Measurements from ENCODE around the gene RILP.

The RILP gene

DNA sequence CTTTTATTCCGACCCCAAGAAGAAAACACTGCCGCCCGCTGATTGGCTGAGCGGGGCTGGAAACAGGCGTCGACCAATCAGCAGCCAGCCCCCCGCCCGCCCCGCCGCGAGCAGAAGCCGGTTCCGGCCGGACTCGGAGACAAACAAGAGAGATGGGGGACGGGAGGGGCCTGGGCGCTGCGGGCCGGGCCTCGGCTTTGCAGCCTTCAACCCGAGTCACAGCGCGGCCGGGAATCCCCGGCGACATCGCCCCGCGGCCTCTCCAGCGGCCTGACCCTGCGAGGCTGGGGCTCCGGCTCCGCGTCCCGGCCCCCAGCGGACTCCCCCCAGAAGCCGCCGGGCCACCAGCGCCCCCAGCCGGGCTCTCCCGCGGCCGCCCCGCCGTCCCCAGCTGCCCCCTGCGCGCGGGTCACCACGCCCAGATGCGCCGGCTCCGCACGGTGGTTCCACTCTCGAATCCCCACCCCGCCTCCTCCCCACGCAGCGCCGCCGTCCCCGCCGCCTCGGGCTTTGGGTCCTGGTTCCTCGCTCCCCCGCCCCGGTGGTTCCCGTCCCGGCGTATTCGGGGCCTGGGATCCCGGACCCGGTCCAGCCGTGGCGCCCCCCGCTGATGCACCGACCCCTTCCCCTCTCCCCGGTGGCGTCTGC, 20.7 kb downstream of the RILP start:
- DNase-seq, result peak; percentile 90

DNA sequence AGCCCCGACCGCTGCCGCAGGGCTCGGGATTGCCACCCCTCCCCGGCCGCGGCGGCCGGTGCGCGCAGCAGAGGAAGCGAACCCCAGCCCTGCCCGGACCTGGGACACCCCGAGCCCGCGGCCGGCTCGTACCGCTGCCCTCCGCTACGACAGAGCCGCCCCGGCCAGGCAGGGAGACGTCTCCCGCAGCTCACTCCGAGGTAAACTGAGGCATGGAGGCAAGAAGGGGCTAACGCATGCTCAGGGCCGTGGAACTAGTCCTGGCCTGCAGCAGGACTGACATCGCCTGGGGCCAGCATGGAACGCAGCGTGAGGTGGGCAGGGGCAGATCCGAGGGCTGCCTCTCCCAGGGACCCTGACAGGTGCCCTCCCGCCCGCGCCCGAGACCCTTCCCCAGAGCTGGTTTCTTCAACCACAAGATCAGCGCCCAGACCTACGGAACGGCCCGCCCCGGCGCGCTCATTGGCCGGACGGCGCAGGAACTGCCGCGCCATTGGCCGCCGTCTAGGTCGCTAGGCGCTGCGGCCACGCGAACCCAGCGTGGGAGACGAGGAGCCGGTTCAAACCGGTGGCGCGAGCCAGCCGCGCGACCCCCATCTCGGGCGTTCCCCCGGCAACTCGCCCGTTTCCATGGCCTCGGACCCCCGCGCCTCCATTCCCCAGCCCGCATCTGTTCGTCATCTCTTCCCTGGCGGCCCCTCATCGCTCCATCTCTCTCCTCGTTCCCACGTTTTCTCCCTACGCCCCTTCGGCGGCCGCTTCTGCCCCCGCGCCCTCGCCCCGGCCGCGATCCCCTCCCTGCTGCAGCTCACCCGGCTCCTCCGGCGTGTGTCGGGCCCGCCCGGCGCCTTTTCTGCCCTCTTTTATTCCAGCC, 21.4 kb downstream of the RILP start, which contains the start of gene SLC43A2:
SLC43A2 (minus strand) TSS at position 853 of the 874 bp plus-strand sequence. CDS start 960 bp downstream, outside the sequence.
- DNase-seq, result peak; percentile 74

DNA sequence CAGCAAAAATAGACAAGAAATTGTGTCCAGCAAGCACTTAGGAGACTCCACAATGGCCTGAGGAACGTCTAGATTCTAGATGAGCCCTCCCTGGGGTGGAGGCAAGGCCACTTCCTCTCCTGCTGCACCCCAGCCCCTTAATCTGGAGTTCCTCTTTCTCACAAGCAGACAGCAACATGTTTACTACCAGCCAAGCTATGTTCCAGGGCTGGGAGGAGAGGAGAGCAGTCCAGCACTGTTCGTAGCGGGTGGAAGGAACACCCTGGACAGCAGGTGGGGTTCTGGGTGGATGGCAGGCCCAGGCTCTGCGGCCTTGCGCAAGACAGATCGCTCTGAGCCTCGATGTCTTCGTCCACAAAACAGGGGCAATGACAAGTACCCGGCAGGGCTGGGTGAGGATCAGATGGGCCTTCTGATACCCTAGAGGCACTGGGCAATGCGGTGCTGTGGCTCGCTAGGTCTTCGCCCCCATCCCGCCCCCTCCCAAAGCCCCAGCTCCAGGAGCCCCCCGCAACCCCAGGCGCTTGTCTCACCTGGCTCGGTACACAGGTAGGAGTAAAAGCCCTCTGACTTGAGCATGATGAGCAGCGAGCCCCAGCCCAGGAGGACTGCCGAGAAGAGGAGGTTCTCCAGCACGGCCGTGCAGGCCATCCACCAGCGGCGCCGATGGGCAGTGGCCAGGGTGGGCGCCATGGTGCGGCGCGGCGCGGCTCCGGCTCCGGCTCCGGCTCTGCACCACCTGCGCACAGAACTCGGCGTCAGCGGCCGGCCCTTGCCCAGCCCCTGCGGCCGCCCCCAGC, 22.3 kb downstream of the RILP start:
- DNase-seq, result no peak

DNA sequence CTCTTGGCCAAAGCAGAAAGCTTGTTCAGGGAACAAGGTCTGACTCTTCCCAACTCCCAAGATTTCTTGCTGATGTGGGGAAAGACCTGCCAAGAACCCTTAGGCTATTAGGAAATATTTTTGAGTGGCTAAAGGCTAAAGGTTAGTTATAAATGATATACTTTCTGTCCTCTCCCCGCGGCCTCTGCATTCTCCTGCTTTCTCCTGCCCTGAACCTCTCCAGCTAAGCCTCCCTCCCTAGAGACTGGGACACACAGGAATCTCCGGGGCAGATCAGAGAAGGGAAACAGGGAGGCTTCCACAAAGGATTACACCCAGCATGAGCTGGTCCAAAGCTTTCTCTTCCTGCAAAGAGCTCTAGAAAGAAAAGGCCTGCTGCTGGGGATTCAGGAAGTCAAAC, 23.3 kb downstream of the RILP start:
- no peak for DNase-seq

DNA sequence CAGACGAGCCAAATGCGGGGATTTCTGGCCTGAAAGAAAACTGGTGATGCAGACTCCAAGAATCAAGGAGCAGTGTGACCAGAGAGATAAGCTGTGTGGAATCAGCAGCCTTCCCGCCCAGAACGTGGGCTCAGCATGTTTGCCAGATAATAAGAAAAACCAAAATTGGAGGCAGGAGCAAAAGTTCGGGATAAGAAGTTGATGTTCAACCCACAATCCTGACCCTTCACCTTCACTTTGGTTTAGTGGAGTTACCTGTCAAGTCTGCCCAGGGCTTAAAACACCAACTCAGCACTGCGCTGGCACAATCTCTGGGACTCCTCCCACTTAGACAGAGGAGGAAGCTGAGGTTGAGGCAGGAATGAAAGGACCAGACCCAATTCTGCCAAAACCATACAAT, 24.1 kb downstream of the RILP start:
- DNase-seq, result no peak

DNA sequence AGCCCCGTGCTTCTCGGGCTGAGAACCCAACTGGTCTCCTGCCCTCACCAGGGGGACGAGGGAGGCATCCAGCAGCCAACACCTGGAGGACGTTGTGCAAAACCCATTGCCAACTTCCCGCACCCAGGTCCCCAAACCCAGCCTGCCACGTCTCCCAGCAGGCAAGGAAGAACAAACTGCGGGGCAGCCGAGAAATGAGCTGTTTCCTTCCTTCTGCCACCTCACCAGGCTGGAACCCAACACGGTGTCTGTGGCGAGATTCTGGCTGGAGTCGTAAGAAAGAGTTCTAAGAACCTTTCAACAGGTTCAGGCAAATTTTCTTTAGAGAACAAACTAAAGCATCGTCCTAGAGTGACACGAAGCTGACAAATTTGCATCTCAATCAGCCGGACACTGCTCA, 24.6 kb downstream of the RILP start:
- no peak for DNase-seq

DNA sequence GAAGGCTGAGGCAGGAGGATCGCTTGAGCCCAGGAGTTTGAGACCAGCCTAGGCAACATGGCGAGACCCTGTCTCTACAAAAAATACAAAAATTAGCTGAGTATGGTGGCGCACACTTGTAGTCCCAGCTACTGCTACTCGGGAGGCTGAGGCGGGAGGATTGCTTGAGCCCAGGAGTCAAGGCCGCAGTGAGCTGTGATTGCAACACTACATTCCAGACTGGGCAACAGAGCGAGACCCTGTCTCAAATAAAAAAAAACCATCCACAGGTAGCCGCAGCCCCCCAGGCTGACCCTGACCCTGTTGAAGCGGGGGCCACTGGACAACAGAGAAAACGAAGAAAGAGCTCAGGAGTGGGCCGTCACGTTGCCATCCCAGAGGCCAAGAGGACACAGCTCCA, 25.0 kb downstream of the RILP start:
- no peak for DNase-seq

DNA sequence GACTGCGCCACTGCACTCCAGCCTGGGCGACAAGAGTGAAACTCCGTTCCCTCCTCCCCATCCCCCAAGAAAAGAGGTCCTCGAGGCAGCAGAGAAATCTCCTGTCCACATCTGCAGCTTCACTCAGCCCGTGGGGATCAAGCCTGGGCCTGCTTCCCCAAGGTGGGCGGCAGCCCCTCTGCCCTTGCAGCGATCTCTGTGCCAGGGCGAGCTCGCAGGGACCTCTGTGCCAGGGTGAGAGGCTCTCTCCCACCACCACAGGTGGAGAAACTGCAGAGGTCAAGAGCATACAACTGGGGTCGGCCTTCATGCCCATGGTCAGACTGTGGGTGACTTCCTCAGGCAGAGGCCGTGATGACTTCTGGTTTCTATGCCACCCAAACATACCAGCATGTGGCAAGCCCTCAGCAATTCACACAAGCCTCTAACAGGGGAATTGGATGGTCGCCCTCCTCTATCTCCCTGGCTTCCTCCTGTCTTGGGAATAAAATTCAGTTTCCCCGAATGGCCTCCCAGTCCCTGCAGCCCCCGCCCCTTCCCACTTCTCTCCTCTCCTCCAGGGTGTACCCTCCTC, 26.5 kb downstream of the RILP start:
- DNase-seq, result no peak

DNA sequence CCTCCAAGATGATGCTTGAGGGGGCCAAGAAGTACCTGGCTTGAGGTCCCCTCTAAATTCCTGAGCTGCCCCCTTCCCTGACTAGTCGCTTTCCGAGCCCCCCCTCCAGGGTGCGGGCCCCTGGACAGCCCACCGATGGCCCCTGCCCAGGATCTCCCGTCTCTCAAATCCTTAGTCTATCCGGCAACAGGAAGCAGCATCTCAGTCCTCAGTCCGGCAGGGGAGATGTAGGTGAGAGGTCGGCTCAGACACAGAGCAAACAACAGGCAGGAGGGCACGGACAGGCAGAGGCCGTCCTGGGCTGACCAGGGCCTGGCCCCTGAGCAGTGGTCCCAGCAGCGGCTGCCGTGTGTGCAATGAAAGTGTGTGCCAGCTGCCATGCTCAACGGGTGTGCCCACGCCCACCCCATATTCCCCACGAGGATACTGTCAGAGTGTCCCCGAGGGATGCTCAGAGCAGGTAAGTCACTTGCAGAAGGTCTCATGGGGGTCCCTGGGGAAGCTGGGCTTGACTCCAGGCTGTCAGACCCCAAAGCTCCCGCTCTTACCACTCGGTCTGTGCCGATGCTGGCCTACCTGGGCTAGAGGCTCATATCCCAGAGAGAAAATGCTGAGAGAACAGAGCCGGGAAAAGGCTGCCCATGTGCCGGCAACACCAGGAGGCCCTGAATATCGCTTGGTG, 28.3 kb downstream of the RILP start:
- DNase-seq, result no peak

DNA sequence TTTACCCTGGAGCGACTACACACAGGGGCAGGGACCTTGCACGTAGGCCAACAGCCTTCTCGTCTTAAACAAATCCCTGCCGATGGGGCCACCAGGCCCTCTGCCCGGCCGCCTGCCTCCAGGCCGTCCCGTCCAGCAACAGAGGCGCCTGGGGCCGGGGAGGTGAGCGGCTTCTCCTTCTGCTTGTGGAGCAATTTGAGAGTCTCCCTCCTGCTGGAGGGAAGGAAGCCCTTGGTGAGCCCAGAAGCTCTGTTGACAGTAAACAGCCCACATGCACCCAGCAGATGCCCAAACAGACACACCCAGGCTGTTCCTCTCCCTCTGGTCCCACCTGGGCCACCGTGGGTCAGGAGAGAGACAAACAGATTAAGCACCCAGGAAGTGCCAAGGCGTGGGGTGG, 29.2 kb downstream of the RILP start:
- DNase-seq, result no peak

DNA sequence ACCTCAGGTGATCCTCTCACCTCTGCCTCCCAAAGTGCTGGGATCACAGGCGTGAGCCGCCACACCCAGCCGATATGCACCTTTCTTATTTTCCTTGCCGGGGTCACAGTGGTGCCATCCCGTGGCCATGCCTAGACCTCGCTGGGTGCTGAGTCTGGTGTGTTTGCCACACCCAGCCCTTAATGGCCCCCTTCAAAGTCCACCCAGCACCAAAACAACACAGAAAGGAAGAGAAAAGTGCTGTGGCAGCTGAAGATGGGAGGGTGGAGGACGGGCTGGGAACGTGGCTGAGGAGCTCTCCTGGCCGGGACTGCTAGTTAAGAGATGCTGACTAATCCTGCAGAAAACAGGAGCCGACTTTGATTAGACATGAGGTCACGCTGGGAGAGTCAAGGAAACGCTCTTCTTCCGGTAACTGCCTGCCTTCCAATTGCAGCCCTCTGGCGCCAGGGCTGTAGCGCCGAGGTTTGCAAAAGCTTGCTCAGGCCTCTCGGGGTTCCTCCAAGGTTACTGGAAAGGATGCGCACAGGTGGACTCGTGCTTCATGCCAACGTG, 32.0 kb downstream of the RILP start:
- no peak for DNase-seq

DNA sequence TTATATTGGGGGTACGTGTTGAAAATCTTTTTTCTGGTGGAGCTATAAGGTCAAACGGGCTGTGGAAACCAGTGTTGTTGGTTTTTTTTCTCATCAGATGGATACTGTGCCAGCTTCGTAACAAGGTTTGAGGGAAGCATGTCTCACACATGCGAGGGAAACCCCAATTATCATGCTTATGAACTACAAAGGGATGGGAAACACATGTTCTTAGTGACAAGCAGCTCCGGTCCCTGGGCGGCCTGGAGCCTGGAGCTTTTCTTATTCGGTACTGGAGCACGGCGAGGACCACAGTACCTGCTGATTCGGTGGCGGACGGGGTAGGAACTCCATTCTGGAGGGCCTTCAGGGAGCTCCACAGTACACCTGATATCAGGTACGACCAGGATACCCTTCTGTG, 33.6 kb downstream of the RILP start:
- DNase-seq, result no peak

DNA sequence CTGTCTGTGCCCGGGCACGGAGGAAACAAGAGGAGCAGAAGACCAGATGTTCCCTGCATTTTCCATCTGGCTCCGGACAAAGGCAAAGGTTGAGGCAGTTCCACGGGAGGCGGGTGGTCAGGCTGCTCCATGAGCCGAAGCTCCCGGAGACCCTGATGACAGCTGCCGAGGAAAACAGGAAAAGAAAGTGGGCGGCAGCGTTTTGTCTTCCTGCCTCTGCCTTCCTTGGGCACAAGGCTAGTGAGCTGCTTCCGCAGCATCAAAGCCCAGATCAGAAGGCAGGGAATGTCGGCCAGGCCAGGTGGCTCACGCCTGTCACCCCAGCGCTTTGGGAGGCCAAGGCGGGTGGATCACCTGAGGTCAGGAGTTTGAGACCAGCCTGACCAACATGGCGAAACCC, 37.3 kb downstream of the RILP start:
- no peak for DNase-seq

DNA sequence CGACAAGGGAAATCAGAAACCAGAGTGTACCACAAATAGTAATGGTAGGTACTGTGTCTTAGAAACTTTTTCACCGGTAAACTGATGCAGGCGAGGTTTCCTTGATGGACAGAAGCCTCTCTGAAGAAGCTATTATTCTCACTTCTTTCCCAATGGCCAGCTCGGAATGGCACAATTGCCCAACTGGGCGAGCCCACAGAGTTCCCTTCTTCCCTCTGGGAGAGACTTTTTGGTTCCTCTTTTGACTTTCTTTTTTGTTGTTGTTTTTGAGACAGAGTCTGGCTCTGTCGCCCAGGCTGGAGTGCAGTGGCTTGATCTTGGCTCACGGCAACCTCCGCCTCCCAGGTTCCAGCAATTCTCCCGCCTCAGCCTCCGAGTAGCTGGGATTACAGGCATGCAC, 38.0 kb downstream of the RILP start:
- DNase-seq, result no peak

DNA sequence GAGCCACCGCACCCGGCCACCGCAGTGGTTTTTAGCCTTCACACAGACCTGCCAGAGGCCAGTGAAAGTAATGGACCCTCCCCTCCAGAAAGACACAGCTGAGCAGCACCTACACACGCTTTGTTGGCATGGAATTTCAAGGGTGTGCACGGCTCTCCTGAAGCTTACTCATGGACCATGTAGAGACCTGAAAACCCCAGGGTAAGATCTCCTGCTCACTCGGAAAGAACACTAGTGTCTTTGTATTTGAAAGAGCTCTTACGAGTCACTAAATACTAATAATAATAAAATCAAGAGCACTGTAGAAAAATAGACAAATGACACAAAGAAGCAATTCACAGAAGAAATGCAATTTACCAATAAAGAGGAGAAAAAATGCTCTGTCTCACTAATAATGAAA, 41.0 kb downstream of the RILP start:
- DNase-seq, result no peak

DNA sequence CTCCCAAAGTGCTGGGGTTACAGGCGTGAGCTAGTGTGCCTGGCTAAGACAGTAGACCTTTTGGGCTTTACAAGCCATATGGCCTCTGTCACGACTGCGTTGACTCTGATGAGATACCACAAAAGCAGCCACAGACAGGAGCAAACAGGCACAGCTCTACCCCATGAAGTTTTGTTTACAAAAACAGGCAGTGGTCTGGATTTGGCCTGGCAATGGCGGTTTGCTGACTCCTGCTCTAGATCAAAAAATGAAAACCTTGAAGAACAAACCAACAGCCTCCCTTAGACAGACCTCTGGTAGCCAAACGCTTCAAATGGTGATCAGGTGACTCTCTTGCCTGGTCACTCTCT, 41.7 kb downstream of the RILP start:
- no peak for DNase-seq

DNA sequence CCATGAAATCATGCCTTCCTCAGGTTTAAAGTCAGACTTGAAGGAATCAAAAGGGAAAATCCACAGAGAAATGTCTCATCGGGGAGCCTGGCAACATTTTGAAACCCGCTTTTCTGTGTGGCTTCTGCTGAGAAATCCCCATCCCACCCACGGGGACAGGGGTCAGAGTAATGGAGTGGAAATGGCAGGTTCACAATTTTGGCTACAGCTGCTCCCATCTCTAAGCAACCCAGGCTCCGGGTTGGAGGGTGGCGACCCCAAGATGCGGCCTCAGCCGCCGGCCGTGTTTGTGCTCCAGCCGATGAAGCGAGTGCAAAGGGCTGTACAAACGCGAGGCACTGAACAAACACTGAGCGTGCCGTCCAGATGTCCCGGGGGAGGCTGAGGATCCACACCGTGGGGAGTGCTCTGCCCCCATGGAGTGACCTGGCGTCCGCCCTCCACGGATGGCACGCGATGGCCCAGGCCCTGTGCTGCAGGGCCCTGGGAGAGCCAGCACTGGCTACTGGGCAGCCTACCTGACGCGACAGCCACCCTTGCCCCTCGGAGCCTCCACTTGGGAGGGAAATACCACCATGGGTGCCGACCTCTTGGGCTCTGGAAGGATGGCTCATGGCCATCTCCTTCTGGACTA, 43.2 kb downstream of the RILP start:
- no peak for DNase-seq

DNA sequence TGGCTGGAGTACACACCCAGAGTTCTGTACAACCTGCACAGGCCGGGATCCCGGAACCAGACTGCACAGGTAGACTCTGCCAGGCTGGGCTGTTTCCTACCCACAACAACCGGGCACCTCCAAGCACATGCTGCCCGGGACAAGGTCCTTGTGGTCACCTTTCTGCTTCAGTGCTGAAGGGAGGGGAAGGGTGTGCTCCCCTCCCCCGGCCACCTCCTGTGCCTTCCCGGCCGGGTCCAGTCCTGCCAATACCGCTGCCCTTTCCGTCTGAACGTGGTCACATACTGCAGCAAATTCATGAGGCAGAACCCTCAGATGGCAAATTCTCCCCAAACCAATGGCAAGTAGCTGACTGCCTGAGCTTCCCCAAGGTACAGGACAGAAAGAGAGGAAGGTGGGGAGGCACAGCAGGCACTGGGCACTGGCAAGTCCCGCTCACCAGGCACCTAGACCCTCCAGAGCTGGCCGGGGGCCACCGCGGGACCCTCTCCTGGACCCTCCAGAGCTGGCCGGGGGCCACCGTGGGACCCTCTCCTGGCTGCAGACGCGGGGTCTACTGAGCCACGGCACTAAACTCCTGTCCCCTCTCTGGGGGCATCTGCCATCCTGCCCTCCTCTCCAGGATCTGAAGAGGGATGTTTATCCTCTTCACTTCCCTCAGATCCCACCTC, 43.9 kb downstream of the RILP start:
- DNase-seq, result no peak

DNA sequence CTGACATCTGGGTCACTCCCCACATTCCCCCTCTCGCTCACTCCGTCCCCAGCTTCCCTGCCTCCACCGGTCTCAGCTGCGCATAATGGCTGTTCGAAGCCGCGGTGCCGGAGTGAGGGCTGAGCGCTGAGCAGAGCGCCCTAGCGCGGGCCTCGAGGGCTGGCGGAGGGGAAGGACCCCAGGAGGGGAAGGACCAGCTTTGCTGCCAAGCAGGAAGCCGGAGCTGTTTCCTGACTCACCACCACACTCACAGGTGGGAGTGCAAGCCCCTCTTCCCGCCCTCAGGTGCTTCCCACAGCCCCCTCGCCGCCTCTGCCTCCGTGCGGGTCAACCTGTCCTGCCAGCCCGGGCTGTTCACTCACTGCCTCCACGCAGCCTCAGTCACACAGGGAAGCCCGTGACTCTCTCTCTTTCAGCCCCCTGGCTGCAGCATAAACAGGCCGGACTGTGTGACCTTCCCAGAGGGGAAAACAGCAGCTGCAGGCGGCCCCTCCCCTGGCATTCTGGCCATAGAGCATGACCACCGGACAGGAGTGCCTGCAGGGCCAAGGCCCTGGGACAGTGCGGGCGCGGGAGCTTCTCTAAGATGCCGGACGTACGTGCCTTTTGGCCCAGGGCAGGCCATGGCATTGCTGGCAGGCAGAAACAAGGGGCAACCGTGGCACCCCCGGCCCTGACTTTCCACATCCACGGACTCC, 44.7 kb downstream of the RILP start:
- DNase-seq, result no peak

DNA sequence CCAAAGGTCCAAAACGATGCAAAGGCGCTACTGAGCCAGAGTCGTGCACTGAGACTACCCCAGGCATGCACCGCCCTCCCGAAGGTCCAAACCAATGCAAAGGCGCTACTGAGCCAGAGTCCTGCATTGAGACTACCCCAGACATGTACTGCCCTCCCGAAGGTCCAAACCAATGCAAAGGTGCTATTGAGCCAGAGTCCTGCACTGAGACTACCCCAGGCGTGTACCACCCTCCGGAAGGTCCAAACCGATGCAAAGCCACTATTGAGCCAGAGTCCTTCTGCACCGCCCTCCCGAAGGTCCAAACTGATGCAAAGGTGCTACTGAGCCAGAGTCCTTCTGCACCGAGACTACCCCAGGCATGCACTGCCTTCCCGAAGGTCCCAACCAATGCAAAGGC, 48.1 kb downstream of the RILP start:
- no peak for DNase-seq
